Skin of body (tissue), 1 donor: ENCODE results near the gene IL17RD. TPM values are rescaled to one million over a fixed set of nuclear protein-coding genes. Genes with fewer than 3 reads are reported as not detected.

Experiments used
- total RNA-seq: library from RNA; depleted of rRNA; stranded (reverse); fragments of >200 nt; gene quantifications from one replicate; pipeline ENCODE4 v1.2.3, GENCODE V29; 2014

IL17RD gene
- total RNA-seq, 1 donor from 2014 or later: 18.3 TPM

Other genes with a start within 250 kb of the IL17RD start
- 0.10 TPM for gene SPATA12, start 104.7 kb downstream of the IL17RD start, total RNA-seq
- 0.89 TPM for gene HESX1, start 34.6 kb upstream of the IL17RD start, total RNA-seq
- 63.0 TPM for gene APPL1, start 62.4 kb upstream of the IL17RD start, total RNA-seq
- 0.10 TPM for gene ASB14, start 127.3 kb upstream of the IL17RD start, total RNA-seq